HepG2 (cell line): ENCODE data around the gene DUSP22. TPM values are rescaled to one million over a fixed set of nuclear protein-coding genes. Genes with fewer than 3 reads are reported as not detected.
A peak's percentile ranks its signal among the peaks of the same experiment; 100 is the strongest.

Experiments used
- ATAC-seq: fragments of 200-7000 bp; cut with Tn5 transposase; 3 replicates; pipeline ENCODE4 v1.9.1; 2020; ENCODE audit warnings: mild to moderate bottlenecking, moderate library complexity
- BruUV-seq: library from RNA; stranded (reverse); fragments of 400-500 nt; replicated peaks from 2 replicates; lab custom pipeline; 2021; lab: Mats Ljungman, UMichigan
- CTCF ChIA-PET: fragments of 300-600 bp; formaldehyde crosslinking; extraction: SDS; loops from one replicate; lab custom pipeline; 2021; ENCODE audit warnings: low total read pairs, inconsistent platforms, low intra/inter-chr PET ratio; lab: Yijun Ruan, JAX
- POLR2A ChIA-PET: fragments of 350-600 bp; sonication (Branson Sonifier 250); formaldehyde crosslinking; loops from one replicate; lab custom pipeline; 2020; ENCODE audit warnings: antibody characterized with exemption, inconsistent platforms; lab: Yijun Ruan, JAX
- DNase-seq: peaks from one replicate; pipeline ENCODE4 v3.0.0-alpha.2; 2015; ENCODE audit warnings: low spot score
- FAIRE-seq: peaks from 3 replicates; lab custom pipeline; 2011; peaks lifted over from hg19 to GRCh38; lab: Jason Lieb, UNC
- H2AFZ ChIP-seq: one replicate; pipeline ENCODE4 v1.6.1; 2011; ENCODE audit warnings: low read length, inconsistent platforms
- H3K27ac ChIP-seq: fragments of 300-600 bp; 3 replicates; pipeline ENCODE4 v1.8.0; 2011; ENCODE audit warnings: mixed run types, mild to moderate bottlenecking, mixed read lengths, low read length, inconsistent platforms; ENCODE audit not compliant: insufficient read depth; ENCODE audit errors: extremely low read length
- H3K27me3 ChIP-seq, 2 experiments: fragments of 200-600 bp in 1 of 2; 2 replicates in 1 of 2; 3 replicates in 1 of 2; pipeline versions ENCODE4 v1.6.0 to v1.8.0; 2011; ENCODE audit warnings: low read length in 2 of 2, mild to moderate bottlenecking in 2 of 2, moderate library complexity in 2 of 2, inconsistent platforms in 1 of 2; ENCODE audit not compliant: insufficient read depth in 2 of 2, control insufficient read depth in 1 of 2
- H3K36me3 ChIP-seq, 2 experiments: fragments of 200-600 bp in 1 of 2; replicated peaks in 1 of 2; 2 replicates in 1 of 2; 3 replicates in 1 of 2; pipeline versions ENCODE4 v1.5.1 to v1.8.0; 2011; ENCODE audit warnings: low read length in 2 of 2, inconsistent platforms in 1 of 2; ENCODE audit not compliant: insufficient read depth in 2 of 2, control insufficient read depth in 1 of 2
- H3K4me1 ChIP-seq: 2 replicates; pipeline ENCODE4 v1.5.1; 2012; ENCODE audit warnings: low read length, inconsistent platforms; ENCODE audit not compliant: insufficient read depth
- H3K4me2 ChIP-seq: 2 replicates; pipeline ENCODE4 v1.6.0; 2011; ENCODE audit warnings: low read depth, low read length, inconsistent platforms
- H3K4me3 ChIP-seq, 3 experiments: fragments of 200-600 bp in 1 of 3; sonication (generic), shearing (Covaris generic) in 1 of 3; replicated peaks in 1 of 3; 2 replicates each; pipeline ENCODE4 v1.5.1; 2011 to 2016; ENCODE audit warnings: low read length in 3 of 3, inconsistent platforms in 2 of 3, low read depth in 2 of 3, mild to moderate bottlenecking in 2 of 3, control low read depth in 1 of 3, mixed read lengths in 1 of 3; ENCODE audit not compliant: insufficient read depth in 1 of 3
- H3K79me2 ChIP-seq: one replicate; pipeline ENCODE4 v1.6.1; 2011; ENCODE audit warnings: low read length, inconsistent platforms; ENCODE audit not compliant: insufficient read depth
- H3K9ac ChIP-seq: 2 replicates; pipeline ENCODE4 v1.6.0; 2011; ENCODE audit warnings: mild to moderate bottlenecking, low read depth, low read length, inconsistent platforms; ENCODE audit not compliant: insufficient read depth
- H3K9me3 ChIP-seq: 2 replicates; pipeline ENCODE4 v1.5.1; 2012; ENCODE audit warnings: mild to moderate bottlenecking, low read length
- H4K20me1 ChIP-seq: 2 replicates; pipeline ENCODE4 v1.6.0; 2011; ENCODE audit warnings: inconsistent platforms, mild to moderate bottlenecking, low read length, moderate library complexity; ENCODE audit not compliant: insufficient read depth
- ARID4A ChIP-seq: sonication (generic); formaldehyde crosslinking; IDR thresholded peaks from 2 replicates; pipeline ENCODE4 v1.5.0; 2020; ENCODE audit warnings: mild to moderate bottlenecking, missing genetic modification reagents, borderline replicate concordance
- CEBPB ChIP-seq: IDR thresholded peaks from 2 replicates; pipeline ENCODE4 v1.6.1; 2011; ENCODE audit warnings: low read depth, low read length, improper control_type of control experiment, borderline replicate concordance
- KMT2A ChIP-seq: sonication (generic); formaldehyde crosslinking; IDR thresholded peaks from 2 replicates; pipeline ENCODE4 v1.4.0; 2020; ENCODE audit warnings: missing genetic modification reagents
- MED8 ChIP-seq: sonication (generic); formaldehyde crosslinking; IDR thresholded peaks from 2 replicates; pipeline ENCODE4 v1.8.1; 2023; ENCODE audit warnings: mild to moderate bottlenecking, missing genetic modification reagents; ENCODE audit not compliant: insufficient replicate concordance
- NFAT5 ChIP-seq: sonication (generic); formaldehyde crosslinking; IDR thresholded peaks from 2 replicates; pipeline ENCODE4 v1.4.0; 2020; ENCODE audit warnings: missing genetic modification reagents
- PITX1 ChIP-seq: sonication (generic); formaldehyde crosslinking; IDR thresholded peaks from 2 replicates; pipeline ENCODE4 v1.5.1; 2020; ENCODE audit warnings: mild to moderate bottlenecking, missing genetic modification reagents
- WGBS: methylation state at CpG from one replicate; pipeline ENCODE4 v1.1.6; 2017; ENCODE audit warnings: low lambda C conversion rate; 5-methylcytosine and 5-hydroxymethylcytosine counted together
- in situ Hi-C: cut with HindIII; loops from 2 replicates; pipeline ENCODE4 v1.10.0; 2017; ENCODE audit warnings: low pct_unique_long_range_greater_than_20kb; ENCODE audit not compliant: extremely low pct_ligation_motif_present
- intact Hi-C: fragments of 100-400 bp; cut with micrococcal nuclease; formaldehyde crosslinking; loops from one replicate; pipeline ENCODE4 v1.10.0; 2022; ENCODE audit not compliant: unreplicated experiment
- polyA plus RNA-seq, 8 experiments: library from polyadenylated mRNA; depleted of rRNA in 3 of 8; stranded (reverse) in 7 of 8; unstranded in 1 of 8; fragments of >200 nt; fragmentation: Illumina TruSeq in 4 of 8; extraction: Trizol in 4 of 8; gene quantifications; 2 replicates each; pipeline versions ENCODE4 v1.2.1 to v1.2.3, GENCODE V29; 2011 to 2016; ENCODE audit warnings: low read depth in 4 of 8, missing spikeins in 1 of 8, mixed read lengths in 1 of 8; ENCODE audit not compliant: insufficient read depth in 1 of 8
- total RNA-seq, 5 experiments: library from RNA; depleted of rRNA; stranded (reverse); fragments of >200 nt; fragmentation: Illumina TruSeq; extraction: Trizol; gene quantifications; 2 replicates each; pipeline ENCODE4 v1.2.3, GENCODE V29; 2016; ENCODE audit warnings: low read depth in 1 of 5

Gene DUSP22
- total and polyA plus RNA-seq, 2 of the 13 experiments (the other 11 are each of a cell fraction or from before 2014, with no cell fraction given): 20.2 to 32.8 TPM

- POLR2A ChIA-PET: no interaction called here
- H3K27me3 ChIP-seq: no peaks in the 10 kb centered on the region; a peak in 2 of 5 replicates
- intact Hi-C loops: no loop called here
- TF ChIP-seq MED8 (CRISPR knock-in tag) (no peak), CEBPB (peak; percentile 82)
- WGBS: 54% methylated on average over 12 of the region's 12 CpGs
- in situ Hi-C loops: no loop called here
- H3K4me1 ChIP-seq: no peaks in the 10 kb centered on the region
- H3K36me3 ChIP-seq: peaks cover 3 to 10% of the 10 kb centered on the region in 2 experiments; a peak in 2 of 5 replicates
- no peak overlapping the region for H3K27ac ChIP-seq
- BruUV-seq: no TSS peak
- CTCF ChIA-PET: no interaction called here
- ATAC-seq (no peak), DNase-seq (no peak), FAIRE-seq (no peak)
- no peak overlapping the region for H3K4me2 ChIP-seq
- no peaks in the 10 kb centered on the region for H3K79me2 ChIP-seq
- no peaks in the 10 kb centered on the region for H3K9me3 ChIP-seq
- no peaks in the 10 kb centered on the region for H4K20me1 ChIP-seq
- no peak overlapping the region for H3K9ac ChIP-seq
- H3K4me3 ChIP-seq: no peak overlapping the region
- no peak overlapping the region for H2AFZ ChIP-seq
These were observed 30.8 kb downstream of the DUSP22 start for GRCh38 chr6:322940-323729.

- Histone ChIP-seq H3K36me3 (peaks cover 1 to 10% of the 10 kb centered on the region in 2 experiments; a peak in 2 of 5 replicates), H3K27ac (no peak overlapping the region), H3K9me3 (no peaks in the 10 kb centered on the region), H3K4me1 (no peaks in the 10 kb centered on the region), H2AFZ (no peak overlapping the region), H3K4me3 (no peak overlapping the region), H3K27me3 (no peaks in the 10 kb centered on the region; a peak in 2 of 5 replicates), H3K9ac (no peak overlapping the region), H4K20me1 (no peaks in the 10 kb centered on the region), H3K4me2 (no peak overlapping the region), H3K79me2 (no peaks in the 10 kb centered on the region)
- 32% methylated on average over 4 of the region's 4 CpGs for WGBS
- ChIA-PET CTCF (no interaction called here), POLR2A (no interaction called here)
- in situ Hi-C loops: no loop called here
- FAIRE-seq: no peak
- DNase-seq: no peak
- no TSS peak for BruUV-seq
- ATAC-seq: no peak
- intact Hi-C loops: no loop called here
- no peak for TF ChIP-seq ARID4A
- 0 out of 2 replicates have a peak, but pooled peaks have one; percentile 19 for TF ChIP-seq PITX1 (CRISPR knock-in tag)
- TF ChIP-seq KMT2A (CRISPR knock-in tag): no peak
- TF ChIP-seq NFAT5 (CRISPR knock-in tag): no peak
These were observed 31.4 kb downstream of the DUSP22 start for GRCh38 chr6:323730-324088.
